Stomach (tissue), 9 donors: ENCODE results near the gene PPCDC. TPM values are rescaled to one million over a fixed set of nuclear protein-coding genes. Genes with fewer than 3 reads are reported as not detected.
A peak's percentile ranks its signal among the peaks of the same experiment; 100 is the strongest.

Experiments used
- DNase-seq, 2 donors: peaks; one replicate each; pipeline versions ENCODE4 v3.0.0 to v3.0.0-alpha.2; 2013 to 2019
- H3K27ac ChIP-seq, 5 donors: fragments of 200-600 bp in 4 of 5; sonication (generic) in 4 of 5; one replicate each; pipeline ENCODE4 v1.5.1; 2013 to 2019; ENCODE audit warnings: mild to moderate bottlenecking in 1 of 5, moderate library complexity in 1 of 5
- H3K27me3 ChIP-seq, 3 donors: fragments of 200-600 bp; sonication (generic); one replicate each; pipeline ENCODE4 v1.5.1; 2017 to 2019; ENCODE audit warnings: mixed run types in 1 of 3
- H3K36me3 ChIP-seq, 4 donors: fragments of 200-600 bp; sonication (generic); 1 replicate in 3 of 4; 2 replicates in 1 of 4; pipeline ENCODE4 v1.5.1; 2016 to 2019
- H3K4me1 ChIP-seq, 4 donors: fragments of 200-600 bp; sonication (generic); one replicate each; pipeline ENCODE4 v1.5.1; 2016 to 2019
- H3K4me3 ChIP-seq, 4 donors: fragments of 200-600 bp; sonication (generic) in 3 of 4; one replicate each; pipeline ENCODE4 v1.5.1; 2016 to 2019; ENCODE audit warnings: mild to moderate bottlenecking in 1 of 4
- H3K9me3 ChIP-seq, 4 donors: fragments of 200-600 bp; sonication (generic); one replicate each; pipeline ENCODE4 v1.5.1; 2016 to 2019
- CTCF ChIP-seq, 7 experiments: fragments of 450-650 bp in 4 of 7; fragments of 200-600 bp in 3 of 7; sonication (generic) in 3 of 7; IDR thresholded peaks; one replicate each; pipeline ENCODE4 v1.5.1; 2016 to 2019; ENCODE audit warnings: antibody characterized with exemption in 7 of 7, control low read depth in 2 of 7, mild to moderate bottlenecking in 1 of 7
- EP300 ChIP-seq: sonication (generic); formaldehyde crosslinking; IDR thresholded peaks from one replicate; pipeline ENCODE4 v1.6.1; 2017; ENCODE audit warnings: antibody characterized with exemption
- POLR2A ChIP-seq, 4 donors: fragments of 450-650 bp; IDR thresholded peaks; one replicate each; pipeline ENCODE4 v1.6.1; 2016; ENCODE audit warnings: antibody characterized with exemption in 4 of 4, control low read depth in 2 of 4, mild to moderate bottlenecking in 1 of 4, moderate library complexity in 1 of 4
- POLR2AphosphoS5 ChIP-seq, 3 donors: sonication (generic); formaldehyde crosslinking; IDR thresholded peaks; one replicate each; pipeline ENCODE4 v1.6.1; 2016; ENCODE audit warnings: antibody characterized with exemption in 3 of 3
- WGBS, 5 donors: extraction: QIAGEN DNeasy Blood & Tissue Kit in 3 of 5; methylation state at CpG; one replicate each; pipeline versions ENCODE4 v1.1.5 to v1.1.7; 2013 to 2018; 5-methylcytosine and 5-hydroxymethylcytosine counted together
- intact Hi-C: fragments of 100-400 bp; cut with DNase I; formaldehyde crosslinking; loops from one replicate; pipeline ENCODE4 v1.15.1; 2023; ENCODE audit warnings: low total_unique reads
- polyA plus RNA-seq, 3 donors: library from polyadenylated mRNA; stranded (reverse); fragments of 200-250 nt; gene quantifications; one replicate each; pipeline ENCODE4 v1.2.3, GENCODE V29; 2013
- total RNA-seq, 5 donors: library from RNA; depleted of rRNA; stranded (reverse); fragments of >200 nt; gene quantifications; one replicate each; pipeline versions ENCODE4 v1.1.0 to v1.2.3, GENCODE V29; 2014 to 2016
- donor health status: healthy with polysubstance abuse.
- donor health status: Bipolar disorder and iron deficiency.
- donor health status: healthy.

Gene PPCDC
- total and polyA plus RNA-seq, 8 donors: 3.2 to 74.1 (median 22.8) TPM

- DNase-seq: no peak
- H3K9me3 ChIP-seq: no peaks in the 10 kb centered on the region
- H3K27ac ChIP-seq: peak overlapping the region in 1 of 5 donors; percentile 20
- H3K4me1 ChIP-seq: no peaks in the 10 kb centered on the region
- intact Hi-C loops: no loop called here
- no peaks in the 10 kb centered on the region for H3K27me3 ChIP-seq
- H3K36me3 ChIP-seq: peaks cover 0 to 25% (median 12%) of the 10 kb centered on the region in 4 donors
- no peak overlapping the region for H3K4me3 ChIP-seq
- WGBS, 5 donors: 64 to 81% (median 76%) methylated on average over 6 of the region's 6 CpGs
- TF ChIP-seq POLR2A (IDR thresholded peaks at IDR 0.05): no peak
- TF ChIP-seq CTCF (IDR thresholded peaks at IDR 0.05): no peak
- TF ChIP-seq EP300: no peak
These were observed 14.6 kb upstream of the PPCDC start for GRCh38 chr15:75008629-75009326.

DNA sequence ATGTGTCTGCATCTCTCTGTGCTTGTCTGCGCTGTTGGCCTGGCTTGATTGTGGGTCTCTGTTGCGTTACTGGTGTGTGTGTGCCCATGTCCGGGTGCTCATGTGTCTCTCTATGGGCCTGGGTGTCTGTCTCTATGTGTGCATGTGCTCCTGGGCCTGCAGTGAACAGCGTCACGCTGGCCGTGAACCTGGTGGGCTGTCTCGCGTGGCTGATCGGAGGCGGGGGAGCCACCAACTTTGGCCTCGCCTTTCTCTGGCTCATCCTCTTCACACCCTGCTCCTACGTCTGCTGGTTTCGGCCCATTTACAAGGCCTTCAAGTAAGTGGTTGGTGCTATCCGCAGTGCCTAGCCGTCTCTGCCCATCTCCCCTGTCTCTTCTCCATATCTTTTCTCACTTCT lies 7.0 kb upstream of the PPCDC start:
- Histone ChIP-seq H3K27ac (no peak overlapping the region), H3K27me3 (no peaks in the 10 kb centered on the region), H3K4me1 (peaks cover 0 to 4% (median 0%) of the 10 kb centered on the region in 4 donors), H3K9me3 (no peaks in the 10 kb centered on the region), H3K36me3 (peaks cover 0 to 52% (median 37%) of the 10 kb centered on the region in 4 donors), H3K4me3 (no peak overlapping the region)
- 92 to 94% (median 93%) methylated on average over 12 to 15 of the region's 15 CpGs for WGBS, 5 donors
- intact Hi-C loops: no loop called here
- no peak for TF ChIP-seq POLR2A (IDR thresholded peaks at IDR 0.05)
- no peak for TF ChIP-seq EP300
- no peak for TF ChIP-seq CTCF (IDR thresholded peaks at IDR 0.05)
- no peak for TF ChIP-seq POLR2AphosphoS5 (IDR thresholded peaks at IDR 0.05)
- DNase-seq: no peak

DNA sequence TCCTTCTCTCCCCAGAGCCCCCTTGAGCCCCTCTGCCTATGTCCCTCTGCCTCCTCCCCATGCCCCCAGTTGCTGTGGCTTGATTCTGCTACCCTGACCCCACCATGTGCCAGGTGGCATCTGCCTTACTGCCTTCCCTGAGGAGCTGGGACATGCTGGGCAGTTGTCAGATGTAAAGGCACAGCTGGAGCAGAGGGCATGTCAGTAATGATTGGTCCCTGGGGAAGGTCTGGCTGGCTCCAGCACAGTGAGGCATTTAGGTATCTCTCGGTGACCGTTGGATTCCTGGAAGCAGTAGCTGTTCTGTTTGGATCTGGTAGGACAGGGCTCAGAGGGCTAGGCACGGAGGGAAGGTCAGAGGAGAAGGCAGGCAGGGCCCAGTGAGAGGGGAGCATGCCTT lies 3.5 kb upstream of the PPCDC start:
- intact Hi-C loops: no loop called here
- Histone ChIP-seq H3K4me3 (no peak overlapping the region), H3K27me3 (no peaks in the 10 kb centered on the region), H3K9me3 (no peaks in the 10 kb centered on the region), H3K27ac (no peak overlapping the region), H3K4me1 (peaks cover 11 to 13% (median 12%) of the 10 kb centered on the region in 4 donors), H3K36me3 (peaks cover 0 to 33% (median 21%) of the 10 kb centered on the region in 4 donors)
- DNase-seq: no peak
- TF ChIP-seq POLR2A (IDR thresholded peaks at IDR 0.05) (no peak), POLR2AphosphoS5 (IDR thresholded peaks at IDR 0.05) (no peak), EP300 (no peak), CTCF (IDR thresholded peaks at IDR 0.05) (no peak)
- 82 to 100% (median 95%) methylated on average over 3 of the region's 3 CpGs for WGBS, 5 donors

DNA sequence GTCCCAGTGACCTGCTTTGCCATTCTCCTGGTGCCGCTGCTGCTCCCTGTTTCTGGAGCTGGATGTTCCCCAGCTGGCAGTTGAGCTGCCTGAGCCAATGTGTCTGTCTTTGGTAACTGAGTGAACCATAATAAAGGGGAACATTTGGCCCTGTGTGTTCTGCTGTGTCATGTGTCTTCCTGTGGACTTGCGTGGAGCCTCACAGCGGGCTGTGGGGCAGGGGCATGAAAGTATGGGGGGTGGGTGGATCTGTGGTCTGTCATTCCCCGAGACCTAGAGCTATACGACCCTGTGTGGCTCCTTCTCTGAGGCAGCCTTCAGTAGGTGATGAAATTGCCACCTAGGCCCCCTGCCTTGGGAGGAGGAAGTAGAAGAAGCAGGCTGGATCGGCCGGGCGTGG lies 2.0 kb upstream of the PPCDC start:
- DNase-seq: no peak
- no peak overlapping the region for H3K4me3 ChIP-seq
- 82 to 89% (median 86%) methylated on average over 8 of the region's 8 CpGs for WGBS, 5 donors
- TF ChIP-seq EP300 (no peak), CTCF (IDR thresholded peaks at IDR 0.05) (no peak), POLR2AphosphoS5 (IDR thresholded peaks at IDR 0.05) (no peak), POLR2A (IDR thresholded peaks at IDR 0.05) (no peak)
- H3K36me3 ChIP-seq: peaks cover 0 to 33% (median 20%) of the 10 kb centered on the region in 4 donors
- intact Hi-C loops: no loop called here
- H3K27me3 ChIP-seq: no peaks in the 10 kb centered on the region
- H3K4me1 ChIP-seq: peaks cover 11 to 24% (median 18%) of the 10 kb centered on the region in 4 donors
- no peaks in the 10 kb centered on the region for H3K9me3 ChIP-seq
- H3K27ac ChIP-seq: no peak overlapping the region
